ENCODE data around the gene ARHGAP15. TPM values are rescaled to one million over a fixed set of nuclear protein-coding genes. Genes with fewer than 3 reads are reported as not detected.

Gene ARHGAP15
- total RNA-seq, 1 experiment from 2014 or later = 0.41 TPM

DNA sequence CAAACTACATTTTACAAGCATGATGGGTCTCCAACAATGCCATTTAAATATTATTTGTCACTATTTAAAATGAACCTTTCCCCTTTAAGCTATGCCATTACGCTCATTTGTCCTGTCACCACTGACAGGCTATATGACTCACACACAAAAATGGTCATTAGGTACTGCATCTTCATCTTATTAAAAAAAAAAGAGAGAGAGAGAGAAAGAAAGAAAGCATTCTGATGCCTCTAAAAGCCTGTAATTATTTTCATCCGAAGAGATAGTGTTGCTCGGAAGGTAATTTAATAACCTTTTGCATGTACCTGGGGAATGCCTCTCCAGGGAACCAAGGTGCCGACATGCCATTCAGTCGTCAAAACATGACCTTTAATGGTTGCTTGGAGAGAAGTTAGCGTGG, 226.7 kb downstream of the ARHGAP15 start:
- H3K36me3 ChIP-seq (ENCODE audit: control insufficient read depth, insufficient read depth, low read length) = no peaks in the 10 kb centered on the region
- DNase-seq (ENCODE audit: low read depth, low spot score) = no peak
- TF ChIP-seq, protein P1, sequence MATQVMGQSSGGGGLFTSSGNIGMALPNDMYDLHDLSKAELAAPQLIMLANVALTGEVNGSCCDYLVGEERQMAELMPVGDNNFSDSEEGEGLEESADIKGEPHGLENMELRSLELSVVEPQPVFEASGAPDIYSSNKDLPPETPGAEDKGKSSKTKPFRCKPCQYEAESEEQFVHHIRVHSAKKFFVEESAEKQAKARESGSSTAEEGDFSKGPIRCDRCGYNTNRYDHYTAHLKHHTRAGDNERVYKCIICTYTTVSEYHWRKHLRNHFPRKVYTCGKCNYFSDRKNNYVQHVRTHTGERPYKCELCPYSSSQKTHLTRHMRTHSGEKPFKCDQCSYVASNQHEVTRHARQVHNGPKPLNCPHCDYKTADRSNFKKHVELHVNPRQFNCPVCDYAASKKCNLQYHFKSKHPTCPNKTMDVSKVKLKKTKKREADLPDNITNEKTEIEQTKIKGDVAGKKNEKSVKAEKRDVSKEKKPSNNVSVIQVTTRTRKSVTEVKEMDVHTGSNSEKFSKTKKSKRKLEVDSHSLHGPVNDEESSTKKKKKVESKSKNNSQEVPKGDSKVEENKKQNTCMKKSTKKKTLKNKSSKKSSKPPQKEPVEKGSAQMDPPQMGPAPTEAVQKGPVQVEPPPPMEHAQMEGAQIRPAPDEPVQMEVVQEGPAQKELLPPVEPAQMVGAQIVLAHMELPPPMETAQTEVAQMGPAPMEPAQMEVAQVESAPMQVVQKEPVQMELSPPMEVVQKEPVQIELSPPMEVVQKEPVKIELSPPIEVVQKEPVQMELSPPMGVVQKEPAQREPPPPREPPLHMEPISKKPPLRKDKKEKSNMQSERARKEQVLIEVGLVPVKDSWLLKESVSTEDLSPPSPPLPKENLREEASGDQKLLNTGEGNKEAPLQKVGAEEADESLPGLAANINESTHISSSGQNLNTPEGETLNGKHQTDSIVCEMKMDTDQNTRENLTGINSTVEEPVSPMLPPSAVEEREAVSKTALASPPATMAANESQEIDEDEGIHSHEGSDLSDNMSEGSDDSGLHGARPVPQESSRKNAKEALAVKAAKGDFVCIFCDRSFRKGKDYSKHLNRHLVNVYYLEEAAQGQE (IDR thresholded peaks at IDR 0.05; ENCODE audit: insufficient read depth in 1 of 2, low read depth in 2 of 2, low read length in 1 of 2) = no peak
- TF ChIP-seq TCF7L2 (IDR thresholded peaks at IDR 0.05; ENCODE audit: low read depth, low read length) (no peak), SIN3A (IDR thresholded peaks at IDR 0.05; ENCODE audit: borderline replicate concordance, insufficient read depth, low read depth, low read length) (no peak), POLR2AphosphoS5 (IDR thresholded peaks at IDR 0.05; ENCODE audit: low read depth, low read length) (no peak)
- TF ChIP-seq, protein P2, sequence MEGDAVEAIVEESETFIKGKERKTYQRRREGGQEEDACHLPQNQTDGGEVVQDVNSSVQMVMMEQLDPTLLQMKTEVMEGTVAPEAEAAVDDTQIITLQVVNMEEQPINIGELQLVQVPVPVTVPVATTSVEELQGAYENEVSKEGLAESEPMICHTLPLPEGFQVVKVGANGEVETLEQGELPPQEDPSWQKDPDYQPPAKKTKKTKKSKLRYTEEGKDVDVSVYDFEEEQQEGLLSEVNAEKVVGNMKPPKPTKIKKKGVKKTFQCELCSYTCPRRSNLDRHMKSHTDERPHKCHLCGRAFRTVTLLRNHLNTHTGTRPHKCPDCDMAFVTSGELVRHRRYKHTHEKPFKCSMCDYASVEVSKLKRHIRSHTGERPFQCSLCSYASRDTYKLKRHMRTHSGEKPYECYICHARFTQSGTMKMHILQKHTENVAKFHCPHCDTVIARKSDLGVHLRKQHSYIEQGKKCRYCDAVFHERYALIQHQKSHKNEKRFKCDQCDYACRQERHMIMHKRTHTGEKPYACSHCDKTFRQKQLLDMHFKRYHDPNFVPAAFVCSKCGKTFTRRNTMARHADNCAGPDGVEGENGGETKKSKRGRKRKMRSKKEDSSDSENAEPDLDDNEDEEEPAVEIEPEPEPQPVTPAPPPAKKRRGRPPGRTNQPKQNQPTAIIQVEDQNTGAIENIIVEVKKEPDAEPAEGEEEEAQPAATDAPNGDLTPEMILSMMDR (IDR thresholded peaks at IDR 0.05) = no peak
- no peaks in the 10 kb centered on the region for H3K9me3 ChIP-seq (ENCODE audit: control insufficient read depth, insufficient read depth, low read depth, low read length)
- POLR2A ChIA-PET = no interaction called here
- intact Hi-C loops (cut with micrococcal nuclease; ENCODE audit: unreplicated experiment) (no loop called here), in situ Hi-C loops (cut with HindIII; ENCODE audit: low pct_unique_long_range_greater_than_20kb, low sequenced_read_pairs) (no loop called here)
- ATAC-seq = no peak
- BruUV-seq (replicated peaks) = no TSS peak
- H3K4me1 ChIP-seq (ENCODE audit: control insufficient read depth, insufficient read depth, low read length) = no peaks in the 10 kb centered on the region
- no peak overlapping the region for H3K4me3 ChIP-seq (ENCODE audit: low read depth in 2 of 2, low read length in 2 of 2)
- CTCF ChIA-PET = no interaction called here
- no peak overlapping the region for H3K27ac ChIP-seq (ENCODE audit: low read length)
- no peaks in the 10 kb centered on the region for H3K27me3 ChIP-seq (ENCODE audit: control insufficient read depth, insufficient read depth, low read length)

DNA sequence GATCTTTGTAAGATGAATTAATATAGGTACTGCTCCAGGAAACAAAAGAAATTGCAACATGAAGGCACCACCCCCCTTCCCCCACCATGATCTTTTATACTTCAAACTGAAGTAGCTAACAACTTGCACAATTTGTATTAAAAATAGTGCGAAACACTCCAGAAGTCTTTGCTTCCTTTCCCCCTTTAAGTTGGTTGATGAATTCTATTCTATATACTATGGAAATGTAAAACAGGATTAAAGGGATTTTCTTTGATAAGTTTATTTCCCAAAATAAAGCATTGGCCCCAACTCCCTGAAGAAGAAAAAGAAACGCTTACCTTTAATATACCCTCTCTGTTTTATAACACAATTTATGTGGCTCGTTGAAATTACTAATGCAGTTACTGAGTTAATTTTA, 227.1 kb downstream of the ARHGAP15 start:
- DNase-seq (ENCODE audit: low read depth, low spot score) (no peak), ATAC-seq (no peak)
- TF ChIP-seq TCF7L2 (IDR thresholded peaks at IDR 0.05; ENCODE audit: low read depth, low read length) (no peak), POLR2AphosphoS5 (IDR thresholded peaks at IDR 0.05; ENCODE audit: low read depth, low read length) (no peak), SIN3A (IDR thresholded peaks at IDR 0.05; ENCODE audit: borderline replicate concordance, insufficient read depth, low read depth, low read length) (no peak)
- TF ChIP-seq, protein P2 (IDR thresholded peaks at IDR 0.05) = no peak
- TF ChIP-seq, protein P1 (IDR thresholded peaks at IDR 0.05; ENCODE audit: insufficient read depth in 1 of 2, low read depth in 2 of 2, low read length in 1 of 2) = no peak
- POLR2A ChIA-PET = no interaction called here
- Histone ChIP-seq H3K36me3 (ENCODE audit: control insufficient read depth, insufficient read depth, low read length) (no peaks in the 10 kb centered on the region), H3K4me3 (ENCODE audit: low read depth in 2 of 2, low read length in 2 of 2) (no peak overlapping the region), H3K9me3 (ENCODE audit: control insufficient read depth, insufficient read depth, low read depth, low read length) (no peaks in the 10 kb centered on the region), H3K27ac (ENCODE audit: low read length) (no peak overlapping the region), H3K4me1 (ENCODE audit: control insufficient read depth, insufficient read depth, low read length) (no peaks in the 10 kb centered on the region), H3K27me3 (ENCODE audit: control insufficient read depth, insufficient read depth, low read length) (no peaks in the 10 kb centered on the region)
- CTCF ChIA-PET = no interaction called here
- BruUV-seq (replicated peaks) = no TSS peak
- in situ Hi-C loops (cut with HindIII; ENCODE audit: low pct_unique_long_range_greater_than_20kb, low sequenced_read_pairs) = no loop called here
- intact Hi-C loops (cut with micrococcal nuclease; ENCODE audit: unreplicated experiment) = no loop called here
